Measurements from ENCODE around the gene PTPRM.

Gene PTPRM

GRCh38 chr18:7632152-7633098, 65.3 kb downstream of the PTPRM start:
- DNase-seq: no peak

GRCh38 chr18:7633171-7633570, 66.1 kb downstream of the PTPRM start:
- DNase-seq: no peak

DNA sequence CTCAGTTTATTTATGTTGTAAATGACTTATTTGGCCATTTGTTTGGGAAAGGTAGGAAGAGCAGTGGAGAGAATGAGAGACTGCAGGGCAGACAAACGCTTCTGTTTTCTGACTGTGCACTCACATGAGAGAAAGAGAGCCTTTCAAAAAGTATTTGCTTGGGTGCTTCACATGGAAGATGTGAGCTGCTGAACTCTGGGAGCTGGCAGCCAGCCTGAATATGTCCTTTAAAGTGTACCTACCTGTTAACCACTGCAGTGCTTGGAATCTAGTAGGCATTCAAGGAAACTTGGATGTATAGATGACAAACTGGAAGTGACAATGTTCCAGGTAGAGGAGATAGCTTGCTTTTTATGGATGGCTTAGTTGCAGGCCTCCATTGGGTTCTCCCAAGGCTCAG, 68.8 kb downstream of the PTPRM start:
- DNase-seq: no peak

- DNase-seq: no peak
Measured at GRCh38 chr18:7637269-7637668, 70.2 kb downstream of the PTPRM start.

- DNase-seq: no peak
Measured at GRCh38 chr18:7638321-7638720, 71.2 kb downstream of the PTPRM start.

DNA sequence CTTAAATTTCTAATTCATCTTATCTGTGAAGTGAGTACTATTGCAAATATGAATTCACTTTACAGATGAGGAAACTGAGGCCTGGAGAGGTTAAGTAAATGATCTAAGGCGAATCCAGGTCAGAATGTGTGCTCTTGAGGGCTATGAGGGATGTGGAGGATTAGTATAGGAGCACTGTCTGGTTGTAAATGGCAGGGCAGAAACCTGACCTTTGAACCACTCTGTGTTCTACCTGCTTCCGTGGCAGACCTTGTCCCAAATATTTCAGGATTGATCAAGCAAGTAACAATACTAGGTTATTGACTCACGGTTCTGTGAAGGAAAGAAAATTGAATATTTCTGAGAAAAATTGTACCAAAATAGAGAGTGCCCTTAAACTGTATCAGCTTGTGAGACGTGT, 74.7 kb downstream of the PTPRM start:
- no peak for DNase-seq

DNA sequence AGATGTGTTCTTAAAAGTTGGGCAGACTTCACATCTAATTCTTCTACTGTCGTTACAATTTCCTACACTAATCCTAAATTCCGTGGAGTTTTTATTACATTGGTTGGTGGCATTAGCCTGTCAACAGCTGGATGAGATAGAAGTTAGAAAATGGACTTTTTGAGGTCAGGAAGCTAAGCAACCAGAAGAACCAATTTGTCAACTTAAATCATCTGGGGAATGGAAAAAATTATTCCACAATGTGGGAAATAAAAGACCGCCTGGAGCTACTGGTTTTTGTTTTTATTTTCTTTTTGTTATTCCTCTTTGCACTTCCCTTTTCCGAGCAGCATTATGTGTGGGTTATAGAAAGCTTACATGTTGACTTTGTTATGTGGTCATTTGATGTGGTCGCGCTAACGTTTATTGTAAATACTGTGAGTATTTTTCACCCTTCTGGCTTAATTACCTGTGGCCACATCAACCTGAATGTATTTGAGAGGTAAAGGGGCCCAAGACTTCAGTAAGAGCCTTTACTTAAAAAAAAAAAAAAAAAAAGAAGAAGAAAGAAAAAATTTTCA, 75.3 kb downstream of the PTPRM start:
- DNase-seq: no peak

DNA sequence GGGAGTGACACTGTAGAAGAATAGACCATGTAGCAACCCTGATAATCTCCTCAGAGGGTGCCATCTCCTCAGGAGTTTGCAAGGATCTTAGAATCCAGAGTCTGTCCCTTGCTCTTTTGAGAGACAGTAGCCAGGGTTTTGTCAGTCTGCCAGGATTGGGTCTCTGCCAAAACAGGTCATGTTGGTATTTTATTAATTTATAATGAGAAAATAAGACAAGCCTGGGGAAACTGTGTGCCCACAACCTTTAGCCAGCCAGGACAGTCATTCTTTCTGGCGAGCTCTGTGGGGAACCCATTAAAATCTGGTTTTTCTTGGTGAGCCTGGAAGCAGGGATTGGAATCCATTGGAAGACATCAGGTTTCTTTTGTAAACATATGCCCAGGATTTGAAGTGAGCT, 78.6 kb downstream of the PTPRM start:
- no peak for DNase-seq

DNA sequence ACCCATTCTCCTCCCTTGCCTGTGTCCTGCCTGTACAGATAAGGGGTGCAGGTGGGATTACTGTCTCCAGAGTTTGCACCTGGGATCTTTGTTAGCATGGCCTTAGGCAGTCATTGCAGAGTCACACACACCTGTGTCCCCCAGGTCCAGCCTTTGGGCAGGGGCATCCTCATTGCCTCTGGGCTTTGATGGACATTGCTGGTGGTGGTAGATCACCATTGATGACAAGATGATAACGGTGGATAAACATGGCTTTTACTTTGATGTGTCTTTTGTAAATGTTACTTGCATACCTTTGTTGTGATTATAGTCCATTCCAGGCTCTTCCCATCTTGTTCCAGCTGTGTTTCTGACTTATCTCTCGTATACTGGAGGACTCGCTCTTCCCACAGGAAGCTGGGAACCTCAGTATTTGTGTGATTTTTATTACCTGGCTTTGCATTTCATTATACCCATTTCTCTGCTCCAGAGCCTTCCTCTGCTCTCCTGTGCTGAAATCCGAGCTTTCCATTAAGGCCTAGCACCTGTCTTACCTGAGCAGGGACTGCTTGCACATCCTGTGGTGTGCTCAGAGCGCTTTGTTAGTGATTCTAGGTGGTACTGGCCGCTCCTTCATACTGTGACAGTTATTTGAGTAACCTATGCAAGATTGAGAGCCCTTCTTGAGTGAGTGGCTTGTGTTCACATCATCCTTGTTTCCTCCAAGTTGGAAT, 79.2 kb downstream of the PTPRM start:
- DNase-seq: no peak

GRCh38 chr18:7647500-7647899, 80.4 kb downstream of the PTPRM start:
- DNase-seq: no peak

- no peak for DNase-seq
Measured at GRCh38 chr18:7657050-7657449, 89.9 kb downstream of the PTPRM start.

GRCh38 chr18:7657937-7658336, 90.8 kb downstream of the PTPRM start:
- DNase-seq: no peak

- DNase-seq: no peak
Measured at GRCh38 chr18:7658701-7659100, 91.6 kb downstream of the PTPRM start.

GRCh38 chr18:7661207-7661606, 94.1 kb downstream of the PTPRM start:
- no peak for DNase-seq

- no peak for DNase-seq
Measured at GRCh38 chr18:7662866-7663265, 95.8 kb downstream of the PTPRM start.

- DNase-seq: no peak
Measured at GRCh38 chr18:7663366-7664312, 96.5 kb downstream of the PTPRM start.

DNA sequence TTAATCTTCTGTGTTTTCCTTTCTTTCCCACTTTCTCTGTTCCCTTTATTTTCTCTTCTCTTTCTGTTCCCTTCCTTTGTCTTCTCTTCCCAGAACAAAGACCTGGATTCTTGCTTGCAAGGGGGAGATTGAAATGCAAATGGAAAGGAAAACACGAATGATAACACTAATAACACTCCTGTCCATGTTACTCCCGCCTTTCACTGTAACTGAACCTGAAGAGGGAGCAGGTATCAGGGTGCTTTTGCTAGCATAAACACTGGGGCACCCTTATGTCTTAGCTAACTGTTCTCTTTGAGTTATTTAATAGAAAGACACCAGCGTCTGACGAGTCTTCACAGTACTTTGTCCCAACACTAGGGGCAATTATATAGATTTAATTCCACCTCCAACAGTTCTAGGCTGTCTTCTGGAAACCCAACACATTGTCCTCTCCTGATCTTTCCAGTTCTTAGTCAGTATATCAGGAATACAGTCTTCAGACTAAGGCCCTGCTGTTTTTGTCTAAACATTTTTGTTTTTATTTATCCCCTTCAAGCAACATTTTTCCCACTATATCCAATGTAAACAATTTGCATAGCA, 99.2 kb downstream of the PTPRM start:
- no peak for DNase-seq

- DNase-seq: no peak
Measured at GRCh38 chr18:7668392-7668791, 101.3 kb downstream of the PTPRM start.

GRCh38 chr18:7669361-7669760, 102.2 kb downstream of the PTPRM start:
- no peak for DNase-seq

- DNase-seq: no peak
Measured at GRCh38 chr18:7671105-7671504, 104.0 kb downstream of the PTPRM start.

GRCh38 chr18:7676253-7676873, 109.2 kb downstream of the PTPRM start:
- no peak for DNase-seq

DNA sequence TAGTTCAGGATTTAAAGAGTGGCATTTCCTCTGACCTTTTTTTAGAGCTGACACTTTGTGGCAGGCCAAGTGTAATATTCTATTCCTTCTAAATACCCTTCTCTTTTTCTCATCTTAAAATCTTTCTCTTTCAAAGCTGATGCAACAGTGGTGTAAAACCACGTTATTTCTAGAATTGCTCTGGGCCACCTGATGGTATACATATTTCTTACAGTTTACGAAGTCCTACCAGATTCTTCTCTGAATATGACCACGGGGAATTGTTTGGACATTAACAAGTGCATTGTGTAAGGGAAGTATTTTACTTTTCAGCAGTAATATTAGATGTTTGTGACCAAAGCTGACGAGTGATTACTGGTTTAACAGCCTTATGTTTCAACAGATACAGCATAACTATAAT, 109.9 kb downstream of the PTPRM start:
- DNase-seq: no peak
